Mucosa of descending colon (tissue), 3 donors: ENCODE results near the gene MAML3. TPM values are rescaled to one million over a fixed set of nuclear protein-coding genes. Genes with fewer than 3 reads are reported as not detected.

Source experiments
- ATAC-seq: fragments of 200-7000 bp; cut with Tn5 transposase; one replicate; pipeline ENCODE4 v1.9.1; 2020; ENCODE audit warnings: mild to moderate bottlenecking, moderate library complexity
- DNase-seq, 3 donors: peaks; one replicate each; pipeline ENCODE4 v3.0.0-alpha.2; 2020
- H3K36me3 ChIP-seq: fragments of 200-600 bp; one replicate; pipeline ENCODE4 v1.8.0; 2021; ENCODE audit warnings: low read depth, mild to moderate bottlenecking
- H3K4me1 ChIP-seq: fragments of 200-600 bp; one replicate; pipeline ENCODE4 v1.8.0; 2021; ENCODE audit warnings: low read depth, mild to moderate bottlenecking
- H3K4me3 ChIP-seq: fragments of 200-600 bp; one replicate; pipeline ENCODE4 v1.8.0; 2021; ENCODE audit warnings: mild to moderate bottlenecking
- H3K9me3 ChIP-seq: fragments of 200-600 bp; one replicate; pipeline ENCODE4 v1.8.0; 2021; ENCODE audit warnings: mild to moderate bottlenecking
- CTCF ChIP-seq: fragments of 200-600 bp; IDR thresholded peaks from one replicate; pipeline ENCODE4 v1.8.0; 2022; ENCODE audit warnings: antibody characterized with exemption, mild to moderate bottlenecking
- intact Hi-C, 2 donors: fragments of 100-400 bp; cut with DNase I in 1 of 2; cut with micrococcal nuclease in 1 of 2; formaldehyde crosslinking; loops; one replicate each; pipeline versions ENCODE4 v1.11.0 to v1.11.1; 2022; cut with DNase I, micrococcal nuclease
- total RNA-seq, 3 donors: library from RNA; stranded (reverse); fragmentation: NEBNext Ultra II Directional in 2 of 3; extraction: Animal tissue kit (Norgen Biotek cat#: 25700) in 2 of 3; gene quantifications; one replicate each; pipeline versions ENCODE4 v1.2.1 to v1.2.4, GENCODE V29; 2021 to 2023
- donor health status: DM: no; HTN: no; CAD: no; lungs with moderate emphysema.
- donor health status: DM: no; HTN: no; CAD: no.
- donor health status: DM: no; HTN: yes; CAD: no.

MAML3 gene
- total RNA-seq, 3 donors from 2014 or later, result 10.4 to 23.5 (median 14.8) TPM

- ATAC-seq, result no peak
- H3K9me3 ChIP-seq, result no peaks in the 10 kb centered on the region
- H3K4me1 ChIP-seq, result no peaks in the 10 kb centered on the region
- TF ChIP-seq CTCF, result no peak
- DNase-seq, result no peak
- intact Hi-C loops, result no loop called here
- no peak overlapping the region for H3K4me3 ChIP-seq
- H3K36me3 ChIP-seq, result no peaks in the 10 kb centered on the region
Observed at GRCh38 chr4:140168474-140168873, 14.5 kb upstream of the MAML3 start.

- ATAC-seq, result no peak
- intact Hi-C loops, result no loop called here
Observed at GRCh38 chr4:140163029-140163810, 9.2 kb upstream of the MAML3 start.

GRCh38 chr4:140162596-140162995, 8.6 kb upstream of the MAML3 start:
- no peak for TF ChIP-seq CTCF
- Histone ChIP-seq H3K9me3 (no peaks in the 10 kb centered on the region), H3K36me3 (no peaks in the 10 kb centered on the region), H3K4me3 (no peak overlapping the region), H3K4me1 (peaks cover 7% of the 10 kb centered on the region)
- intact Hi-C loops, result no loop called here
- ATAC-seq, result no peak
- no peak for DNase-seq

More at GRCh38 chr4:140163029-140163810, 9.2 kb upstream of the MAML3 start:
- peaks cover 7% of the 10 kb centered on the region for H3K4me1 ChIP-seq
- no peaks in the 10 kb centered on the region for H3K36me3 ChIP-seq
- no peak for TF ChIP-seq CTCF
- no peak for DNase-seq
- no peak overlapping the region for H3K4me3 ChIP-seq
- H3K9me3 ChIP-seq, result no peaks in the 10 kb centered on the region

GRCh38 chr4:140158365-140159030, 4.5 kb upstream of the MAML3 start:
- intact Hi-C loops, result loop anchor here in 1 of 2 donors (10.0 kb wide), 1 partner anchor 144 kb away; no protein-coding TSS in a partner anchor
- no peaks in the 10 kb centered on the region for H3K9me3 ChIP-seq
- peaks cover 11% of the 10 kb centered on the region for H3K4me1 ChIP-seq
- no peaks in the 10 kb centered on the region for H3K36me3 ChIP-seq
- TF ChIP-seq CTCF, result no peak
- ATAC-seq (peak; percentile 53), DNase-seq (peak in 2 of 3 donors; percentile 43 to 79)
- no peak overlapping the region for H3K4me3 ChIP-seq

GRCh38 chr4:140157341-140157740, 3.4 kb upstream of the MAML3 start:
- no peak for ATAC-seq

More at GRCh38 chr4:140157341-140157740, 3.4 kb upstream of the MAML3 start:
- Histone ChIP-seq H3K36me3 (no peaks in the 10 kb centered on the region), H3K9me3 (no peaks in the 10 kb centered on the region), H3K4me1 (peaks cover 11% of the 10 kb centered on the region), H3K4me3 (no peak overlapping the region)
- intact Hi-C loops, result loop anchor here in 1 of 2 donors (10.0 kb wide), 1 partner anchor 143 kb away; no protein-coding TSS in a partner anchor
- DNase-seq, result no peak
- no peak for TF ChIP-seq CTCF
